ENCODE results near the gene RELL1.

Gene RELL1

DNA sequence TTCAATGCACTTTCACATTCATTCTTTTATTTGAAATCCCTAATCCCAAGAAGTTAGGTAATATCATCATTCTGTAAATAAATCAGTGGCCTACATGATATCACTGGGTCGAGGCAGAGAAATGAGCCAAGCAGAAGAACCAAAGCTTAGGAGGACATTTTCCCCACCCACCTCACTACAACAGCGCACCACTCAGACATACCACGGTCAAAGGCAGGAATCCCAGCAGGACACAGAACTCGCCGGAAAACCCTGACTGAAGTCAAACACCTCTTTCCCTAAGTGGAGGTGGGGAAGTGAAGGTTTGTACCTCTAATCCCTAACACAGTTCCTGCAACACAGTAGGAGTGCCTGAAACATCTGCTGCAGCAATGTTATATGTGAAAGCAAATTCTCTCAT, 21.5 kb downstream of the RELL1 start:
- no peak for DNase-seq

DNA sequence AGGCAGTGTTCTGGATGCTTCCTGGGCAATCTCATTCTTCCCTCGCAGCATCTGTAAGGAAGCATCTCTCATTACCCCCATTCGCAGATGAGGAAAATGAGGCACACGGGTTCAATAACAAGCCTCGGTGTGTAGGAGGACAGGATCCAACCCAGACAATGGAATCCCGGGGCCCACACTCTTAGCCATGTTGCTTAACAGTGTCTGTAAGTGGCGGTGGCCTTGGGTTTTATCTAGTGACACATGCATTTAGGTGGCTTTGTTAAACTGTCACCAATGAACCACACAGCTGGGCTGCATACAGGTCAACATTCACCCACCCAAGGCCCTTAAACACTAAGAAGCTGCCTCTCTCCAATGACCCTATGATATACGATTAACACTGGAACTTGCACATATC, 22.6 kb downstream of the RELL1 start:
- DNase-seq: no peak

DNA sequence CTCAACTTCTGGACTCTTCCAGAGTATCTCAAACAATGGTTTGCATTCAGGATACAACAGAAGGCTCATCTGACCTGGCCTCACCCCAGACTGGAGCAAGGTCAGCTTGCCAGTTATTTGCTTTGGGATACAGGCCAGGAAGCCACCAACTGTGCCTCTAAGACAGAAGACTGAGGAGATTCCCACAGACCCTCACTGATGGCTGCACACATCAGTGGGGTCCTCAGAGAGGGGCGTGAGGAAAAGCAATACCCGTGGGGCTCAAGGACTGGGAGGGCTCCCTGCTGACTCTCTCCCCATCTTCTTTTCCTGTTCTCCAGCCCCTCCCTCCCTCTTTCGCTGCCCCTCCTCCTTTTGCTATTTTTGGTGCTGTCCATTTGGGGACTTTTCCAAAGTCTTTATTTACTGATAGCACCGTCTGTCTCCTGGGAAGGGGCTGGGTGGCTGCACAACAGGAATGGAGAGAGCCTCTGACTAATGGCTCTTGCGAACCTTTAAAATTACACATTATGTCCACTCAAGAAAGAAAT, 23.2 kb downstream of the RELL1 start:
- DNase-seq: no peak

DNA sequence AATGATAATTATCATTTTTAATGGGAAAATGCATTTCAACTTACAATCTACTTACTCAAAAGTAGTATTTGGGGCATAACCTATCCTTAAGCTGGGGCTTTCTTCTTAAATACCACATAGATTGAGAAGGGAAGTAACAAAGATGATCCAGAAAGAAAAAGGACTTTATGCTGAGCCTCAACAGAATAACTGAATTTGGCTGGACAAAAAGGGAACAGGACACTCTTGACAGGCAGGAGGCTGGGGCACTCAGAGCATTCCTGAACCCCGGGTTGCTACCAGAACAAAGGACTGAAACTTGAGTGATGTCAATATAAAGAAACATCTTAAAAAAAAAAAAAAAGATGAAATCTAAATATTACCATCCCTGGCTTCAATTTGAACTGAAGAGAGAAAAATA, 23.9 kb downstream of the RELL1 start:
- DNase-seq: no peak

DNA sequence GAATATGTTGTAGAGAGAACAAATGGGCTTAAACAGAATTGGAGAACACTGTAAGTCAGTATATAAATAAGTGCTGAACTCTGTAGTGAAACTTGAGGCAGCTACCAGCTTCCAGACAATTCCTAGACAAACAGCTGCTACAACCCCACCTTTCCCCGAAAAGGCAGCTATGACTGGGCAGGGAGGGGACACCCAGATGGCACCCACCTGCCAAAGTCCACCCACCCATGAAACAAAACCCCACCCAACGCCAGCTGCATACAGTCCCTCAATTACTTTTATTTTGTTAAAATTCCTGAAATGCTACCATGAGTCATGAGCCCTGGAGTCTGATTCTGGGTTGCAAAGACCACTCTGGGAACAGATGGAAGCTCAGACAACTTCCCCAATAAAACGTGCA, 24.4 kb downstream of the RELL1 start:
- DNase-seq: no peak

DNA sequence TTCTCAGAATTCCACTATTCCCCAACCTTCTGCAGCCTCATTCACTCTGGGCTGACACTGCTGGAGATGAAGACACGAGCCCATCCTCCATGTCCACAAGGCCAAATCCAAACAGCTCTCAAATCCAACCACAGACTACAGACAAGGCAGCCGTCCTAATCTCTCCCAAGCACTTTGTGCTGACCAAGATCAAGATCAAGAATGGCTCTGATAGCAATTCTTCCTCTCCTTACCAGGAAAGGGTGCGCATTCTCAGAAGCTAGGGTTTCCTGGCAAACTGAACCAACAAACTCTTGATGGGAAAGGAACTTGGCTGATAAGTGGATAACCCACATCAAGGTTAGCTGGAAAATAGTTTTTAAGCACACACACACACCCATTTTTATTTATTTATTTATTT, 26.5 kb downstream of the RELL1 start:
- DNase-seq: no peak

DNA sequence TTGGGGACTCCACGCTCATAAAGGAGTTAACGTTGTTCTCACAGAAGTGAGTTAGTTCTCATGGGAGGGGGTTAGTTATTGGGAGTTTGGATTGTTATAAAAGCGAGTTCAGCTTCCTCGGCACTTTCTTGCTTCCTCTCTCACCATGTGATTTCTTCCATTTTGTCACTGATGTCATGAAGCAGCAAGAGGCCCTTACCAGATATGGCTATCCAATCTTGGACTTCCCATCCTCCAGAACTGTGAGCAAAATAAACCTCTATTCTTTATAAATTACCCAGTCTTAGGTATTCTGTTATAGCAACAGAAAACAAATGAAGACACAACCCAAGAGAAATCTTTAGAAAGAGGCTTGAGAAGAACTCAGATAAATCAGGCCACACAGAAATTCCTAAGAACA, 29.5 kb downstream of the RELL1 start:
- no peak for DNase-seq

DNA sequence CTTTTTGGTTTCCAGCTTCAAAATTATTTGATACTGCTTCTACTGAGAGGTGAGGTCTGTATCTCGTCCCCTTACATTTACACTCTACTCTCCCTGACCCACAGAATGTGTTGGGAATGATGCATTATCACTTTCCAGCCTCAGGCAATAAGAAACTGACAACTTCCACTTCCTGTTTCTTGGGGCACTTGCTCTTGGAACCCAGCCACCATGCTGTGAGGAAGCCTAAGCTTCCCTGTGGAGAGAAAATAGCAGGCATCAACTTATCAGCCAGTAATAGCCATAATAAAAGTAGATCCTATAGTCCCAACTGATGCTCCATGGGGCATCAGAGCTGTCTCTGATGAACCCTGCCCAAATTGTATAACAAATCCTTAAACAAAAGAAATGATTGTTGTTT, 32.6 kb downstream of the RELL1 start:
- no peak for DNase-seq

DNA sequence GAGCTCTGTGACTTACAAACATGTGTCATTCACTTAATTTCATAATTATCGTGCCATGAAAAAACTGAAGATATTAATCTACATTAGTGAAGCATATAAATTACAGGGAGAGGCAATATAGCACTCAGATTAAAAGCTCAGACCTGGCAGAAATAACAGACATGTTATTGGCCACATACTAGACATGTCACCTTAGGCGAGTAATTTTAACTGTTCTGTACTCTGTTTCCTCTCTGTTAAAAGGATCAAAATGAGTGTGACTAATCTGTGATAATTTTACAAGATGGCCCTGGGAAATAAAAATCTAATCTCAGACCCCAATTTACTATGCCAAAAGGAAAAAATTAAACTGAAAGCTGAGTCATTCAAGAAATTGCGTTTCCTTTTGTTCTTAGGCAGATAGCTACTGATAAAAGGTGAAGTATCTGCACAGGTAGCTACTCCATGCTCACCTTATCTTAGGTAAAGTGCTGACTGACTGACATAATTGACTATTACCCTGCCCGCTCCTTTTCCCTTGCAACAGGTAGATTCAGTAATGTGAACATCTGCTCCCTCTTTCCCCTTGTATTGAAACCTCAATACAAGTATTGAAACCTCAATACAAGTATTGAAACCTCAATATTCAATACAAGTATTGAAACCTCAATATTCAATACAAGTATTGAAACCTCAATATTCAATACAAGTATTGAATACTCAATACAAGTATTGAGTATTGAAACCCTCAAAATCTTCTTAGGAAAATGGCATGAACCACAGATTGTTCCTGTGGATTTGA, 33.2 kb downstream of the RELL1 start:
- no peak for DNase-seq

DNA sequence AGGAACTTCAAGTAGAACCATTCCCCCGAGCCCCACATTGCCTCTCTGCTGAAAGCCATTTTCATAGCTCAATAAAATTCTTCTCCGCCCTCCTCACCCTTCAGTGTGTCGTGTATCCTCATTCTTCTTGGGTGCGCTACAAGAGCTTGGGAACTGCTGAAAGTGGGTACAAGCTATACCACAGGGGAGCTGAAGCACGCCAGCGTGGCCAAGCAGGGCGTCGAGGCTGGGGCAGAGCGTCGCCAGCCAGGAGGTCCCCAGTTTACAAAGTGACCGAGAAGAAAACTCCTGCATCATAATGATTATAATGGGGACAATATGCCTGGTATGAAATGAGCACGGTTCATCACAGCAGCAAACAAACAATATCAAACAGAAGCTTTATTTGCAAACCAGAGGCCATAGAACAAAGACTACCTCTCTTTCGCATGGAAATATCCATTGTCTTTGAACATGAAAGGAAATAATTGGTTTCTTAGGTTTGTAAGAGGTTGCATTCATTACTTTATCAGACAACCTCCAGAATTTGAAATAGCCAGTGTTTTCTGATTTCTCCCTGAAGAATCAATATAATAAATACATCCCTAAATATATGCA, 34.3 kb downstream of the RELL1 start:
- no peak for DNase-seq

DNA sequence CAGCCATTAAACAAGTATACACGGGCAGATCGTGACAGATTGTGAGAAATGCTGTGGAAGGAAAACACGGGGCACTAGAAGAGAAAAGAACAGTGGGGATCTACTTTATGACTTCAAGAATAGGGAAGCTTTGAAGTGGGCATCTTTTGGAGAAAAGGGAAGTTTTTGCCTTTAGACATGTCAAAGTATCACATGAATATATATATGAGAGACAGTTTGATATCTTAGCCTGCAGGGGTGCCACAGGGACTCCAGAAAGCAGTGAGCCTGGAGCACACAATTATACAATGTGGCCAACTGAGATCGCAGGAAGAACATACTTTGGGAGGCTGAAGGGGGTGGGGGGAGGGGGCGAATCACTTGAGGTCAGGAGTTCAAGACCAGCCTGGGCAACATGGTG, 35.7 kb downstream of the RELL1 start:
- no peak for DNase-seq

DNA sequence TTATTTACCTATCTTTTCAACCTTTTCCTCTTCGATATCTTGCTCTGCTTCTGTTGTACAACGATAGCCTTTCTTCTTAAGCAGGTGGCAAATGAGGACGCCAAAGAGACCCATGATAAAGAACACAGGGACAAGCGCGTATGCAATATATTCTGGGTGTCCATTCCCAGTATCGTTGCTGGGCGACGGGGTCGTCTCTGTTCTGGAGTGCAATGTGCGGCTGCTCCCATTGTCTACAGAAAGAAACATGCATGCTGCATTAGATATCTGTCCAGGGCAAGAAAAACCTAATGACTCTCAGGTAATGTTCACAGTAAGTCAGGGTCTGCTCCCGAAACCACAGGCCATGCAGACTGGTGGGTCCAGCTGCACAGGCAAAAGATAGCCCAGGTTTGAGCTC, 36.9 kb downstream of the RELL1 start:
- no peak for DNase-seq

DNA sequence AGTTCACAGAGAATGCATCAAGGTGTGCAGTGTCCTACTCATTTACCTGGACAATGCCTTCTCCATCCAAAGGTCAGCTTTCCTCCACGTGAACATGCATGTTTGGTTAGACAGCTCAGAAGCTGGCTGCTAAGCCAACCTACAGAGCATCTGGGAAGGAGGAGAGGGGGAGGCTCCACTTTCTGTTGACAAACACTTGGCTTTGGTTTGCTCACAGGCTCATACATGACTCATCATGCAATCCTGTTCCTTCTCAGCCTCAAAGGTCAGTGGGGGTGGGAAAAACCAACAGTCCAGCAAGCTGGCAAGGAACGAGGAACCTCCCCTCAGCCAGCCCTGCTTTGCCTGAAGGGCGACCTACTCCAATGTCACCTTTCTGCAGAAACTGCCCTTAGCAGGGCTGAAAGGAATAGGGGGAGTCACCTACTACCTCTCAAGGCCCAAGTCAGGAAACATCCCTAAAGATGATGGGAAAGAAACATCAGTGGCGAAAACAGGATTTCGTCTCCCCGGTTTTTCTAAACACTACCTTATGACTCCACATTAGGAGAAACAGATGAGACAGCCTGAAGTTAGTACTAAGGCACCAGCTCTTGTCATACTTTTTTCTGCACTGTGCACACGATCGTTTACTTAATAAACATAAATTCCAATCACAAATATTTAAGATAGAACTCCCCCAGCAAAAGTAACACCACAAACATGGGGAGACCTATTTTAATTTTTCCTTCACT, 37.9 kb downstream of the RELL1 start:
- DNase-seq: no peak

DNA sequence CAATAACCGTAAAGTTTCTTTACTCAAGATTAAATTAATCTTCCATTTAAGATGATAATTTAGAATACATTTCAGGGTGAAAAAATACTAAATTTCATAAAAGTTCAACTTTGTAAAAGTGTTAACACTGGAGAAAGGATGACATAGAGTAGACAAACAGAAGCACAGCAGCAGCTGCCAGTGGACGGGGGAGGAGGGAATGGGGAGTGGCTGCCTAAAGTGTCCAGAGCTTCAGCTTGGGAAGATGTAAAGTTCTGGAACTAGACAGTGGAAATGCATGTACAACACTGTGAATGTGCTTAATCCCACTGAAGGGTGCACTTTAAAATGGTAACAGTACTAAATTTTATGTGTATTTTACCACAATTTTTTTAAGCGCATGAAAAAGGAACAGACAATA, 39.9 kb downstream of the RELL1 start:
- no peak for DNase-seq

DNA sequence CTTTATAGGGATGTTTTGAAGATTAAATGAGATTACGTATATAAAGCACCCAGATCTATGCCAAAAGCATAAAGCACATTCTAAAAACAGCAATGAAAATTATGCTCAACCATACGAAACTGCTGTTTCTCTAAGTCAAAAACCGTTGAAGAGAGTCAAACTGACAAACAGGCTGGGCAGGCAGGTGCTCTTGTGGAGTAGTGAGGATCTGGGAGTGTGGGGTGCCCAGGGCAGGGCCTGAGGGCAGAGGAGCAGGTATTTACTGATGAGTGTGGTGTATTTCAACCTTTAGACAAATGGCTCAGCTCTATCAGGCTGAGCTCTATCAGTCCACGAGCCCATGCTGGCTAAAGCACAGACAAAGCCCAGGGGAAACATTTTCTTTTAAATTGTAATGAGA, 40.4 kb downstream of the RELL1 start:
- DNase-seq: no peak

DNA sequence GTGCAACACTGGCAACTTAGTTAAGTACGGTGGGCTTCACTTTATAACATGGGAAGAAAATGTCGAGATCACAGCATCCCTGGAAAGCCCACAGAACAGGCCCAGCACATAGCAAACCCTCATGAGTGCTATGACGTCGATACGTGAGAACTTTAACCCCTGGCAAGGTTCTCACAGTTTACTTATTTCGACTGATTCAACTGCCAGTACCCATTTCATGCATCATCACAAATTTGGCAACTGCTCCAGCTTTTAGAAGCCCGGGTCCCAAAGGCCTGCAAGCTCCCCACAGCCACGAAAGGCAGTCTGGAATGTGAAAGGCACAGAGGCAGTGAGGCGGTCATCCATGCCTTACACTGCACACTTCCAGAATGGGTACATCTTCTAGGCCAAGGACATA, 41.2 kb downstream of the RELL1 start:
- no peak for DNase-seq

DNA sequence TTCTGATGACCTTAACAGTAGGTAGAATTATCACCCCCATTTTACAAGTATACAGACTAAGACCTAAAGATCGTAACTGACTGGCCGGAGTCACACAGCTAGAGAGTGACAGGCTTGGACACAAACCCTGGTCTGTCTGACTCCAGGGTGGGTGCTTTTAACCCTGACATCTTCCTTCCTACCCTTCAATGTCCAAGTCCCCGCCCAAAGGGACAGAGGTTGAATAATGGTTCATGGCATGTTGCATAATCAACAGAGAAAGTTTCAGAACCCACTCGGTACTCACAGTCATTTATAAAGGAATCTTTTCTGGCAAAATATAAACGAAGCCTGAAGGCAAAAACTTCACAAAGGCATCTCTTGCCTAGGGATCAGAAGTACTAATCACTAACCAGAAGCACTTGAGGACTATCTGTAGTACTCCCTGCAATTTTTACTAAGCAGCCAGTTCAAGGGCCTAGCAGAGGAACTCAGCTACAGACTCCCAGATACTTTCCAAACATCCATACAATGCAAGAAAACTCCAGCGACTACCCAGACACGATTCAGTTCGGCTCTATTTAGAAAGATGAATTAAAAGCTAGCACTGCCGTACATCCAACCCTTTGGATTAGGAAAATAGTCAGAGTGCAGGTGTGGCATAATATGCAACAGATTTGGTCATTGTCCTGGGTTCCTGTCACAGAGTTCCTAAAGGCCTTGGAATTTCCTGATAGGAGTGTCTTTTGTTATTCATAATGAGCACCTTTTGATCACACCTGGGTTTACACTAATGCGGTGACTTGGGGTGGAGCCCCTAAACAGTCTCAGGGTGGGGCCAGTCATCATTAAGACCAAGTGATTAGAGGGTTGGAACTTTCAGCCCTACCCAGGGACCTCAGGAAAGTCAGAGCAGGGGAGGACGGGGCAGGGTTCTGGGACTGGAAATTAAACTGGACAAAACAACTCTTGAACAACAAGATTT, 44.0 kb downstream of the RELL1 start:
- DNase-seq: no peak

DNA sequence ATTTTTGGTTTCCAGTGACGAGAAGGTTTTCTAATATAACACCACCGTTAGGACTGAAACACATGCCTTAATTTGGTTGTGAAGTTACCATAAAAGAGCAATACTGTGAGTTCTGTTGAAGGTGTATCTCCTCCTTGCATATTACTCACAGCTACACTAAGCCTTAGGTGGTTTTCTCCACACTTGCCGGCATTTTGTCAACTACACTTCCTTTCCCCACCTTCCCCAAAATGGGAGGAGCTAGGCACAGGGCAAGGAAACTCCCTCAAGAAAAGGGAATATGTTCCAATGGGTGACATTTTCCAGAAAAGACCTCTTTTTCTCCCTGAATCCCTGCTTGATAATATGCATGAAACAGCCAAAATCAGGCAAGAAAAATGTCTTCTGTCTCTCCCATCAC, 44.8 kb downstream of the RELL1 start:
- no peak for DNase-seq

DNA sequence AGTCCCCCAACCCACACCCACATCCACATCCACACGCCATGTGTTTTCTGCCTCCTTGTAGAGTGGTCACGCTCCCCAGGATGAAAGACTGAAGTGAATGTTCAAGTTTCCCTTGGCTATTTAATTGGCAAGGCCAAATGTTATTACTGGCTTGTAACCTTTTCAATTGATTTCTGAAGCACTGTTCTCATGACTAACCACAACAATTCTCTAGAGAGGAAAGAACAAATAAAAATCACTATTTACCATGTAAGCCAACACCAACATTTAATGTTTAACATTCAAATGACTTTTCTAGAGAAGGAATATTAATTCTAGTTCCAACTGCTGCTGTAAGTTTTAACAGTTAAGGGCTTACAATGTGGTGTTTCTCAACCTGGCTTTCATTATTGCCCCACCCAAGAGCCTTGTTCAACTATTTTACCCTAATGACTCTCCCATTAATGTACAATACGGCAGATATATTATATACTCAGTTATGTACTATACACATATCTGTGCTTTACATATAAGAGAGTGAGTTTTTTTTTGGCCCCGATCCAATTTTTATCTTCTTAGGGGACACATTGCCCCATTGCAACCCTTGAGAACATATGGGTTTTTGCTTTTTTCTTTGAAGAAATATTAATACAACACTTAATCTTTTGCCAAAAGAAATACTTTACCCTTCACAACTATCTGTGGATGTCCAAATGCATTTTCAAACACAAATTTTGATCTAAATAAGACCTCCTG, 46.5 kb downstream of the RELL1 start:
- DNase-seq: no peak

DNA sequence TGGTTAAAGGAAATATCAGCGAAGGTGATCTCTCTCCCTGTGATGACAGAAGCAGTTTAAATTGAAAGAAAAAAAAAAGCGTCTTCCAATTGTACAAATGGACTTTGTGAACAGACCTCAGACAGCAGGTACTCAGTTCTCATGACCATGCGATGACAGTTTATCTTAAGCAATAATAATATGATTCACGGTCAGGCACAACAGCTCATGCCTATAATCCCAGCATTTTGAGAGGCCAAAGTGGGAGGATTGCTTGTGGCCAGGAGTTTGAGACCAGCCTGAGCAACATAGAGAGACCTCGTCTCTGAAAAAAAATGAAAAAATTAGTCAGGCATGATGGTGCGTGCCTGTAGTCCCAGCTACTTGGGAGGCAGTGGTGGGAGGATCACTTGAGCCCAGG, 51.0 kb downstream of the RELL1 start:
- no peak for DNase-seq

DNA sequence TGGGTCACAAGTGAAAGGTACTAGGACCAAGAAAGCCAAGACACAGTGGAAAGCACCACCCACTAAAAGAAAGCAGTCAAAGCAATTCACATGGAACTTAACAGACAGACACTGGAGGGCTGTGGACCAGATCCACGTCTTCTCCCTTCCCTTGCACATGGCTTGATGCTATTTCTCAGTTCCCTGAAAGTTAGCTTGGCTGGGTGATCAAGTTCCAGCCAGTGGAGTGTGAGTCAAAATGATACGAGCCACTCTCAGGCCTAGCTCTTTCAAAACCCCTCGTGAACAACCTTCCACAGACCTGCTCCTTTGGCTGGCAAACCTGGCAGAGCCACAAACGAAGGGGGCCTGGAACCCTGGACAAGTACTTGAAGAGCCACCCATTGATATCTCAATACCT, 52.0 kb downstream of the RELL1 start:
- no peak for DNase-seq

DNA sequence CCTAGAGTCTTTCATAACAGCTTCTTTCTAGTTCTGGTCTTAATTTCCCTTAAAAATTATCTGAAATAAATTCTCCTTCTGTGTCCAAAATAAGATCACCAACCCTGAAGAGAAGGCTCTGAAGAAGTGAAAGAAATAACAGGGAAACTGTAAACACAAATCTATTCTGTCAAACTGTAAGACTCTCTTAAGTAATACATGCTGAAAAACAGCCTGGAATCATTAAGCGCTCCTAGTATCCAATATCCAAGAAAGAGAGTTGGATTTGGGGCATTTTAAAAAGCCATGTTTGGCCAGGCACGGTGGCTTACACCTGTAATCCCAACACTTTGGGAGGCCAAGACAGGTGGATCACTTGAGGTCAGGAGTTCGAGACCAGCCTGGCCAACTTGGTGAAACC, 53.3 kb downstream of the RELL1 start:
- no peak for DNase-seq
